MM.1S (cell line): ENCODE results near the gene TEK.

ENCODE experiments used
- CTCF ChIP-seq: fragments of 300-600 bp; sonication (generic); IDR thresholded peaks from 2 replicates; pipeline ENCODE4 v1.5.1; 2016; ENCODE audit warnings: antibody characterized with exemption, low read length, mixed read lengths
- EZH2 ChIP-seq: fragments of 300-600 bp; sonication (generic); optimal IDR thresholded peaks from 2 replicates; pipeline ENCODE3; 2017; ENCODE audit warnings: low read depth, mild to moderate bottlenecking, antibody characterized with exemption, low read length, mixed read lengths

DNA sequence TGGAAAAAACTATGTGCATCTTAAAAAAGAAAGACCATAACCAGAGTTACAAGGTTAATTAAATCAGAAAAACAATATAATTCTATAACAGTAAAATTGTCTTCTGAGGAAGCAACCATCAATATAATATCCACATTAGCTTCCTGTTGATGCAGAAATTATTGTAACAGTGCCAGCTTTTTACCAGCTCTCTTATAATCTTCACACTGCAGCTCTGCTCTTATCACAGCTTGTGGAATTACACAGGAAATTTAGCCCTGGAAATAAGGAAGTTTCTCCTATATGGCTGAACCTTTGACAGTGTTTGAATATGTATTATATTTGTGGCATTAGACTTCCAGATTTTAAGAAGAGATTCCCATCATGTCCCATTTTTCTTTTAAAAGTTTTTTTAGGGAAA, 49.1 kb upstream of the TEK start:
- TF ChIP-seq CTCF (no peak), EZH2 (no peak)
